HL-60 (cell line): ENCODE results near the gene MSH2.

Experiments
- POLR2AphosphoS5 ChIP-seq: IDR thresholded peaks from 2 replicates; pipeline ENCODE4 v1.6.1; 2012; ENCODE audit warnings: low read depth
- TF ChIP-seq, protein P1 (sequence below): IDR thresholded peaks from one replicate; pipeline ENCODE4 v1.5.1; 2011; ENCODE audit warnings: low read length, control low read depth, inconsistent platforms; ENCODE audit not compliant: insufficient read depth

DNA sequence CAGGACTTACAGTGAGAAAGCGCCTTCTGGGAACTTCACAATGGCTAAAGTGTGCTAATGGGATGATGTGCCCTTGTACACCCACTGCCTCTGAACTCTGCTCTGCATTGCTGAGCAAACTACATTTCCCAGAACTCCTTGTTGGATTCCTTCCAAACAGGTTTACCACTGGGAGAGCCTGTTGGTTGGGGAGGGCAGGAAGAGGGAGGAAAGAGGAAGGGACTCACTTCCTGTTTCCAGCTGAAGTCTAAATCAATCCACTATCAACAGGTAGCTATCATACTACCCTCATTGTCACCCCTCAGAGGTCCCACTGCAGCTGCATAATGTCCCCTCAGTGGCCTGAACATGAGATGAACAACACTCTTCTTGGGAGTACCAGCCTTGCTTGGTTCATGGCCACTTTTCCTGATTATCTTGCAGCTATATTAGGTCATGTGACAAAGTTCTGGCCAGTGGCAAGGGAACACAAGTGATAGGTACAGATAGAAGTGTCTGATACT is 109.7 kb downstream of the MSH2 start:
- TF ChIP-seq, protein P1, sequence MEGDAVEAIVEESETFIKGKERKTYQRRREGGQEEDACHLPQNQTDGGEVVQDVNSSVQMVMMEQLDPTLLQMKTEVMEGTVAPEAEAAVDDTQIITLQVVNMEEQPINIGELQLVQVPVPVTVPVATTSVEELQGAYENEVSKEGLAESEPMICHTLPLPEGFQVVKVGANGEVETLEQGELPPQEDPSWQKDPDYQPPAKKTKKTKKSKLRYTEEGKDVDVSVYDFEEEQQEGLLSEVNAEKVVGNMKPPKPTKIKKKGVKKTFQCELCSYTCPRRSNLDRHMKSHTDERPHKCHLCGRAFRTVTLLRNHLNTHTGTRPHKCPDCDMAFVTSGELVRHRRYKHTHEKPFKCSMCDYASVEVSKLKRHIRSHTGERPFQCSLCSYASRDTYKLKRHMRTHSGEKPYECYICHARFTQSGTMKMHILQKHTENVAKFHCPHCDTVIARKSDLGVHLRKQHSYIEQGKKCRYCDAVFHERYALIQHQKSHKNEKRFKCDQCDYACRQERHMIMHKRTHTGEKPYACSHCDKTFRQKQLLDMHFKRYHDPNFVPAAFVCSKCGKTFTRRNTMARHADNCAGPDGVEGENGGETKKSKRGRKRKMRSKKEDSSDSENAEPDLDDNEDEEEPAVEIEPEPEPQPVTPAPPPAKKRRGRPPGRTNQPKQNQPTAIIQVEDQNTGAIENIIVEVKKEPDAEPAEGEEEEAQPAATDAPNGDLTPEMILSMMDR = no peak
- no peak for TF ChIP-seq POLR2AphosphoS5
